Measurements from ENCODE around the gene COBL. TPM values are rescaled to one million over a fixed set of nuclear protein-coding genes. Genes with fewer than 3 reads are reported as not detected.

COBL gene
- total and polyA plus RNA-seq, 5 donors from 2014 or later, result 0.03 to 0.59 TPM; not detected in 3

GRCh38 chr7:51261117-51261835, 55.3 kb downstream of the COBL start:
- H3K27ac ChIP-seq (ENCODE audit: insufficient read depth, low read length, poor library complexity, severe bottlenecking), result no peak overlapping the region
- ATAC-seq (ENCODE audit: low read depth in 2 of 2), result no peak
- no peaks in the 10 kb centered on the region for H3K4me1 ChIP-seq (ENCODE audit: control insufficient read depth, insufficient read depth, low read length, poor library complexity, severe bottlenecking)
- no peak overlapping the region for H3K4me3 ChIP-seq (ENCODE audit: low read depth, low read length)
- Mint-ChIP-seq H3K27me3 (no peaks in the 10 kb centered on the region), H3K4me3 (no peak overlapping the region), H3K27ac (no peak overlapping the region), H3K9me3 (no peaks in the 10 kb centered on the region), H3K36me3 (no peaks in the 10 kb centered on the region), H3K4me1 (no peaks in the 10 kb centered on the region)
- no peaks in the 10 kb centered on the region for H3K36me3 ChIP-seq (ENCODE audit: control insufficient read depth, insufficient read depth, low read length)
- H3K9me3 ChIP-seq (ENCODE audit: control insufficient read depth in 2 of 2, low read length in 2 of 2), result no peaks in the 10 kb centered on the region
- DNase-seq, result no peak
- H3K27me3 ChIP-seq (ENCODE audit: control insufficient read depth, insufficient read depth, low read length), result no peaks in the 10 kb centered on the region

- Mint-ChIP-seq H3K27me3 (no peaks in the 10 kb centered on the region), H3K4me3 (no peak overlapping the region), H3K27ac (no peak overlapping the region), H3K9me3 (no peaks in the 10 kb centered on the region), H3K36me3 (no peaks in the 10 kb centered on the region), H3K4me1 (no peaks in the 10 kb centered on the region)
- no peak for DNase-seq
- no peak for ATAC-seq (ENCODE audit: low read depth in 2 of 2)
- Histone ChIP-seq H3K4me3 (ENCODE audit: low read depth, low read length) (no peak overlapping the region), H3K27me3 (ENCODE audit: control insufficient read depth, insufficient read depth, low read length) (no peaks in the 10 kb centered on the region), H3K27ac (ENCODE audit: insufficient read depth, low read length, poor library complexity, severe bottlenecking) (no peak overlapping the region), H3K4me1 (ENCODE audit: control insufficient read depth, insufficient read depth, low read length, poor library complexity, severe bottlenecking) (no peaks in the 10 kb centered on the region), H3K9me3 (ENCODE audit: control insufficient read depth in 2 of 2, low read length in 2 of 2) (no peaks in the 10 kb centered on the region), H3K36me3 (ENCODE audit: control insufficient read depth, insufficient read depth, low read length) (no peaks in the 10 kb centered on the region)
Measured at GRCh38 chr7:51260516-51260915, 56.1 kb downstream of the COBL start.

GRCh38 chr7:51259766-51260165, 56.8 kb downstream of the COBL start:
- Mint-ChIP-seq H3K27ac (no peak overlapping the region), H3K27me3 (no peaks in the 10 kb centered on the region), H3K9me3 (no peaks in the 10 kb centered on the region), H3K4me3 (no peak overlapping the region), H3K36me3 (no peaks in the 10 kb centered on the region), H3K4me1 (no peaks in the 10 kb centered on the region)
- H3K27me3 ChIP-seq (ENCODE audit: control insufficient read depth, insufficient read depth, low read length), result no peaks in the 10 kb centered on the region
- H3K4me3 ChIP-seq (ENCODE audit: low read depth, low read length), result no peak overlapping the region
- no peak for DNase-seq
- H3K36me3 ChIP-seq (ENCODE audit: control insufficient read depth, insufficient read depth, low read length), result no peaks in the 10 kb centered on the region
- H3K9me3 ChIP-seq (ENCODE audit: control insufficient read depth in 2 of 2, low read length in 2 of 2), result no peaks in the 10 kb centered on the region
- no peaks in the 10 kb centered on the region for H3K4me1 ChIP-seq (ENCODE audit: control insufficient read depth, insufficient read depth, low read length, poor library complexity, severe bottlenecking)
- ATAC-seq (ENCODE audit: low read depth in 2 of 2), result no peak
- no peak overlapping the region for H3K27ac ChIP-seq (ENCODE audit: insufficient read depth, low read length, poor library complexity, severe bottlenecking)

GRCh38 chr7:51256916-51257315, 59.7 kb downstream of the COBL start:
- H3K4me3 ChIP-seq (ENCODE audit: low read depth, low read length), result no peak overlapping the region
- H3K36me3 Mint-ChIP-seq, result no peaks in the 10 kb centered on the region
- no peaks in the 10 kb centered on the region for H3K27me3 ChIP-seq (ENCODE audit: control insufficient read depth, insufficient read depth, low read length)
- DNase-seq (no peak), ATAC-seq (ENCODE audit: low read depth in 2 of 2) (no peak)
- no peaks in the 10 kb centered on the region for H3K4me1 ChIP-seq (ENCODE audit: control insufficient read depth, insufficient read depth, low read length, poor library complexity, severe bottlenecking)
- H3K4me1 Mint-ChIP-seq, result peaks cover 0 to 2% (median 0%) of the 10 kb centered on the region in 4 donors
- no peaks in the 10 kb centered on the region for H3K36me3 ChIP-seq (ENCODE audit: control insufficient read depth, insufficient read depth, low read length)
- no peaks in the 10 kb centered on the region for H3K9me3 ChIP-seq (ENCODE audit: control insufficient read depth in 2 of 2, low read length in 2 of 2)
- H3K9me3 Mint-ChIP-seq, result no peaks in the 10 kb centered on the region
- no peak overlapping the region for H3K4me3 Mint-ChIP-seq
- H3K27ac ChIP-seq (ENCODE audit: insufficient read depth, low read length, poor library complexity, severe bottlenecking), result no peak overlapping the region
- no peaks in the 10 kb centered on the region for H3K27me3 Mint-ChIP-seq
- H3K27ac Mint-ChIP-seq, result no peak overlapping the region

- peaks cover 0 to 2% (median 0%) of the 10 kb centered on the region in 4 donors for H3K4me1 Mint-ChIP-seq
- no peak overlapping the region for H3K27ac Mint-ChIP-seq
- Histone ChIP-seq H3K36me3 (ENCODE audit: control insufficient read depth, insufficient read depth, low read length) (no peaks in the 10 kb centered on the region), H3K4me3 (ENCODE audit: low read depth, low read length) (no peak overlapping the region), H3K9me3 (ENCODE audit: control insufficient read depth in 2 of 2, low read length in 2 of 2) (no peaks in the 10 kb centered on the region), H3K27me3 (ENCODE audit: control insufficient read depth, insufficient read depth, low read length) (no peaks in the 10 kb centered on the region), H3K4me1 (ENCODE audit: control insufficient read depth, insufficient read depth, low read length, poor library complexity, severe bottlenecking) (no peaks in the 10 kb centered on the region), H3K27ac (ENCODE audit: insufficient read depth, low read length, poor library complexity, severe bottlenecking) (no peak overlapping the region)
- H3K4me3 Mint-ChIP-seq, result no peak overlapping the region
- no peak for DNase-seq
- no peak for ATAC-seq (ENCODE audit: low read depth in 2 of 2)
- H3K9me3 Mint-ChIP-seq, result no peaks in the 10 kb centered on the region
- H3K36me3 Mint-ChIP-seq, result no peaks in the 10 kb centered on the region
- no peaks in the 10 kb centered on the region for H3K27me3 Mint-ChIP-seq
Measured at GRCh38 chr7:51256209-51256781, 60.3 kb downstream of the COBL start.

- peaks cover 0 to 2% (median 0%) of the 10 kb centered on the region in 4 donors for H3K4me1 Mint-ChIP-seq
- H3K27me3 ChIP-seq (ENCODE audit: control insufficient read depth, insufficient read depth, low read length), result no peaks in the 10 kb centered on the region
- H3K9me3 Mint-ChIP-seq, result no peaks in the 10 kb centered on the region
- no peaks in the 10 kb centered on the region for H3K27me3 Mint-ChIP-seq
- no peaks in the 10 kb centered on the region for H3K9me3 ChIP-seq (ENCODE audit: control insufficient read depth in 2 of 2, low read length in 2 of 2)
- H3K4me3 ChIP-seq (ENCODE audit: low read depth, low read length), result no peak overlapping the region
- H3K36me3 ChIP-seq (ENCODE audit: control insufficient read depth, insufficient read depth, low read length), result no peaks in the 10 kb centered on the region
- DNase-seq (no peak), ATAC-seq (ENCODE audit: low read depth in 2 of 2) (no peak)
- no peak overlapping the region for H3K27ac Mint-ChIP-seq
- no peak overlapping the region for H3K27ac ChIP-seq (ENCODE audit: insufficient read depth, low read length, poor library complexity, severe bottlenecking)
- H3K4me3 Mint-ChIP-seq, result no peak overlapping the region
- no peaks in the 10 kb centered on the region for H3K4me1 ChIP-seq (ENCODE audit: control insufficient read depth, insufficient read depth, low read length, poor library complexity, severe bottlenecking)
- no peaks in the 10 kb centered on the region for H3K36me3 Mint-ChIP-seq
Measured at GRCh38 chr7:51255536-51256208, 60.9 kb downstream of the COBL start.

- Mint-ChIP-seq H3K4me1 (peaks cover 0 to 2% (median 0%) of the 10 kb centered on the region in 4 donors), H3K27me3 (no peaks in the 10 kb centered on the region), H3K36me3 (no peaks in the 10 kb centered on the region), H3K4me3 (no peak overlapping the region), H3K9me3 (no peaks in the 10 kb centered on the region), H3K27ac (no peak overlapping the region)
- no peak overlapping the region for H3K4me3 ChIP-seq (ENCODE audit: low read depth, low read length)
- ATAC-seq (ENCODE audit: low read depth in 2 of 2), result no peak
- H3K9me3 ChIP-seq (ENCODE audit: control insufficient read depth in 2 of 2, low read length in 2 of 2), result no peaks in the 10 kb centered on the region
- H3K27ac ChIP-seq (ENCODE audit: insufficient read depth, low read length, poor library complexity, severe bottlenecking), result no peak overlapping the region
- no peaks in the 10 kb centered on the region for H3K27me3 ChIP-seq (ENCODE audit: control insufficient read depth, insufficient read depth, low read length)
- H3K36me3 ChIP-seq (ENCODE audit: control insufficient read depth, insufficient read depth, low read length), result no peaks in the 10 kb centered on the region
- no peak for DNase-seq
- H3K4me1 ChIP-seq (ENCODE audit: control insufficient read depth, insufficient read depth, low read length, poor library complexity, severe bottlenecking), result no peaks in the 10 kb centered on the region
Measured at GRCh38 chr7:51255036-51255435, 61.6 kb downstream of the COBL start.
